ENCODE measurements around the gene SMOC2. TPM values are rescaled to one million over a fixed set of nuclear protein-coding genes. Genes with fewer than 3 reads are reported as not detected.

SMOC2 gene
- polyA plus RNA-seq, 2 of the 4 experiments (the other 2 are of a cell fraction), result not detected

GRCh38 chr6:168600381-168600780, 159.4 kb downstream of the SMOC2 start:
- no peak overlapping the region for H3K27ac ChIP-seq
- FAIRE-seq (no peak), ATAC-seq (no peak), DNase-seq (ENCODE audit: low read depth in 1 of 2, low spot score in 1 of 2) (no peak)
- WGBS (ENCODE audit: missing lambda C conversion rate), result 64% methylated on average over 10 of the region's 11 CpGs
- TF ChIP-seq FOSB (CRISPR knock-in tag; IDR thresholded peaks at IDR 0.05) (no peak), PHF8 (IDR thresholded peaks at IDR 0.05; ENCODE audit: borderline replicate concordance, low read depth) (no peak), HES2 (IDR thresholded peaks at IDR 0.05) (no peak), MYC (IDR thresholded peaks at IDR 0.05; ENCODE audit: borderline replicate concordance, low read length) (no peak), MAZ (IDR thresholded peaks at IDR 0.05; ENCODE audit: borderline replicate concordance, low read depth, low read length) (no peak), ESRRA (IDR thresholded peaks at IDR 0.05; ENCODE audit: borderline replicate concordance, low read length) (no peak), HOXB13 (CRISPR knock-in tag; IDR thresholded peaks at IDR 0.05; ENCODE audit: low read depth) (no peak), FOSL2 (IDR thresholded peaks at IDR 0.05) (no peak), FOSL2 (CRISPR knock-in tag; IDR thresholded peaks at IDR 0.05) (no peak), CHD2 (IDR thresholded peaks at IDR 0.05; ENCODE audit: low read length, partially characterized antibody) (no peak), HEYL (CRISPR knock-in tag; IDR thresholded peaks at IDR 0.05) (no peak), EHMT2 (IDR thresholded peaks at IDR 0.05; ENCODE audit: low read depth) (no peak), ZNF302 (CRISPR knock-in tag; IDR thresholded peaks at IDR 0.05) (no peak), POLR2AphosphoS2 (conservative IDR thresholded peaks at IDR 0.05; ENCODE audit: low read length) (no peak), GATA3 (IDR thresholded peaks at IDR 0.05; ENCODE audit: borderline replicate concordance) (no peak), NPAS2 (CRISPR knock-in tag; IDR thresholded peaks at IDR 0.05; ENCODE audit: borderline replicate concordance) (no peak)
- H3K9me3 ChIP-seq, result no peaks in the 10 kb centered on the region
- no peaks in the 10 kb centered on the region for H3K4me1 ChIP-seq
- CTCF ChIA-PET, result no interaction called here
- H3K4me3 ChIP-seq, result no peak overlapping the region
- no peak overlapping the region for H3K4me2 ChIP-seq
- POLR2A ChIA-PET, result no interaction called here

- DNase-seq (ENCODE audit: low read depth in 1 of 2, low spot score in 1 of 2) (no peak), FAIRE-seq (no peak), ATAC-seq (no peak)
- H3K4me2 ChIP-seq, result no peak overlapping the region
- no peaks in the 10 kb centered on the region for H3K4me1 ChIP-seq
- POLR2A ChIA-PET, result no interaction called here
- WGBS (ENCODE audit: missing lambda C conversion rate), result 43% methylated on average over 7 of the region's 17 CpGs
- H3K9me3 ChIP-seq, result no peaks in the 10 kb centered on the region
- no peak overlapping the region for H3K4me3 ChIP-seq
- no peak overlapping the region for H3K27ac ChIP-seq
- CTCF ChIA-PET, result no interaction called here
- TF ChIP-seq POLR2A (IDR thresholded peaks at IDR 0.05; ENCODE audit: low read length) (no peak), JUNB (IDR thresholded peaks at IDR 0.05) (no peak), MYC (IDR thresholded peaks at IDR 0.05; ENCODE audit: borderline replicate concordance, low read length) (no peak), PBX3 (IDR thresholded peaks at IDR 0.05) (no peak), PHF8 (IDR thresholded peaks at IDR 0.05; ENCODE audit: borderline replicate concordance, low read depth) (no peak), ESRRA (IDR thresholded peaks at IDR 0.05; ENCODE audit: borderline replicate concordance, low read length) (no peak), MAFK (IDR thresholded peaks at IDR 0.05; ENCODE audit: partially characterized antibody) (no peak), FOSL2 (IDR thresholded peaks at IDR 0.05) (no peak), FOSL2 (CRISPR knock-in tag; IDR thresholded peaks at IDR 0.05) (no peak), HOXB5 (CRISPR knock-in tag; IDR thresholded peaks at IDR 0.05) (no peak), ZC3H11A (IDR thresholded peaks at IDR 0.05) (no peak), FOSB (CRISPR knock-in tag; IDR thresholded peaks at IDR 0.05) (no peak), TFCP2L1 (CRISPR knock-in tag; IDR thresholded peaks at IDR 0.05) (no peak), RARB (CRISPR knock-in tag; IDR thresholded peaks at IDR 0.05) (no peak), HDAC2 (IDR thresholded peaks at IDR 0.05) (no peak), ZSCAN20 (CRISPR knock-in tag; IDR thresholded peaks at IDR 0.05) (no peak), FOXS1 (CRISPR knock-in tag; IDR thresholded peaks at IDR 0.05) (no peak), E2F6 (IDR thresholded peaks at IDR 0.05; ENCODE audit: borderline replicate concordance, low read depth) (no peak)
Observed at GRCh38 chr6:168601111-168601510, 160.1 kb downstream of the SMOC2 start.

Measured in A549 (cell line).